Effector CD4-positive, alpha-beta T cell (primary cell): ENCODE data around the gene PVALB. TPM values are rescaled to one million over a fixed set of nuclear protein-coding genes. Genes with fewer than 3 reads are reported as not detected.

Source experiments
- DNase-seq: peaks from one replicate; pipeline ENCODE4 v3.0.0-alpha.2; 2020
- total RNA-seq: gene quantifications from one replicate; lab custom pipeline; 2026; lab: John Stamatoyannopoulos, UW

The PVALB gene, protein sequence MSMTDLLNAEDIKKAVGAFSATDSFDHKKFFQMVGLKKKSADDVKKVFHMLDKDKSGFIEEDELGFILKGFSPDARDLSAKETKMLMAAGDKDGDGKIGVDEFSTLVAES
- not detected for total RNA-seq

DNA sequence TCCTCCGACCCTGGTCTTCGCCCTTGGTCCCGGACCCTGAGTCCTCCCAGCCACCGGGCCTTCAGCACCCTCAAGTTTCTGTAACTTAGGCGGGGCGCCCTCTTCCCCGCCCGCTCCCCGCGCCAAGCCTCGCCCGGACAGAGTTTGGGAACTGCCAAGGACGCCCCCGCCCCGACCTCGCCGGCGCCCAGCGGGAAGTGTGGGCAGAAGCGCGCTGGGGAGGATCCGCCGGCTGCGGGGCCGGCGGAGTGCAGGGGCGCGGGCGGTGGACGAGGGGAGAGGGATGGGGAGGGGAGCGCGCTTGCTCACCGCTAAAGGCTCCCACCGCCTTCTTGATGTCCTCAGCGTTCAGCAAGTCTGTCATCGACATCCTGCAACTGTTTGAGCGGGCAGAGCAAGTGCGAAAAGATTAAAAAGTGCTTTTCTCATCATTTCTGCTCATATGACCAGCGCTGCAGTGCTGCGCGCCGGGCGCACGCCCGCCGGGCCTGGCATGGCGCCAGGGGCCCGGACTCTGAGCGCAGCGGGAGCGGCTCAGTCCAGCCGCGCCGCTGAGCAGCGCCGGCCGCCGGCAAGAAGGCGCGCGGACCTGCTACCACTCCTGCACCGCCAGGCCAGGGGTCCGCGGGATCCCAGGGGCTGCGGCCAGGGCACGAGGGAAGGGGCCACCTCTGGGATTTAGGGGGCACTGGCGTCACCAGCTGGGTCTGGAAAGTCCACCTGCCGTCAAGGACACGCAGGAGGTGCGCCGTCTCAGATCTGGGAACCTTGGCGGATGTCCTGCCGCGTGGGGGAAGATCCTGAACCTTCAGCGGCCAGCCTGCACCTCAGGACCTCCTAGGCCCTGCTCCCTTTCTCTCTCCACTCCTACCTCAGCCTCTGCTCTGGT is at the start of gene PVALB:
Gene PVALB, minus strand, starts transcription at position 400 of the 889 bp plus-strand sequence. Its CDS starts 30 bp downstream, at position 370.
- DNase-seq, result no peak

DNA sequence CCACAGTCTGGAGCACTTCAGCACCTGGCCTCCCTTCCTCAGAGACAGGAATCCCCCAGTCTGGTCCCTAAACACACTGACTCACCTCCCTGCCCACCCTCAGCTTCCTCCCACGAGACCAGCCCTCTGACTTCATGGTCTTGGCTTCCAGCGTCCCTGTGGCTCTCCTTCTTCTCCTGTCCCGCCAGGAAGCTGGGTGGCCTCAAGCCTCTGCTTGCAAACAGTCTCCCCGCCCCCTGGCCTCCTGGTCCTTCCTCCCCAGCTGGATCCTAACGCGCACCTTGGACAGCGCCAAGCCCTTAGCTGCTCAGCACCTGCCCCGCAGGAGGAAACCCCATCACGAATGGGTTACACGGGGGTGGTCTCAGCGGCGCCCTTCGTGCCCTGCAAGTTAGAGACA is 48.5 kb upstream of the PVALB start:
- DNase-seq, result no peak

DNA sequence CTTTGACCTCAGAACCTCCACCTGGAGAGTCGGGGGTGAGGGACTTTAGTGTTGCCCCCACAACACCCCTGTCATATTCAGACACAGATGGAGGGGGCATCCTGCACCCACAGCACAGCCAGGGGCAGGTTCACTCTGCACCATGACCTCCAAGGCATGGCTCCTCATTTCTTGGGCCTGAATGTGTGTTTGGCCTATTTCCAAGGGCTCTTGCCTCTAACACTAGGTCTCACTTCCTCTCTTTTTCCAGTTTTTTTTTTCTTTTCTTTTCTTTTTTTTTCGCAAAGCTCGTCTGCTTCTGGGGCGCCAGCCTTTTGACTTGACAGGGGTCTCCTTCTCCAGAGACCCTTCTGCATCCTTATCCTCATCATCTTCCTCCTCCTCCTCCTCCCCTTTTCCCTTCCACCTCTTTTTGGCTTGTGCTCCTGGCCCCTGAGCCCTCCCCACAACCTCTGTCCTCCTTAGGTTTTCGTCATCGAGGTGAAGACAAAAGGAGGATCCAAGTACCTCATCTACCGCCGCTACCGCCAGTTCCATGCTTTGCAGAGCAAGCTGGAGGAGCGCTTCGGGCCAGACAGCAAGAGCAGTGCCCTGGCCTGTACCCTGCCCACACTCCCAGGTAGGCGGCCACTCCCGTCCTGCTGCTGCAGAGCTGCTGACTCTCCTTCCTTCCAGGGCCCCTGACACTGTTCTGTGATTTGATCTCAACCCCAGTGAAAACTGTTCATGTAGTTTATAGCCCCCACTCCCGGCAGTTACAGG is 47.8 kb upstream of the PVALB start:
- DNase-seq, result no peak

DNA sequence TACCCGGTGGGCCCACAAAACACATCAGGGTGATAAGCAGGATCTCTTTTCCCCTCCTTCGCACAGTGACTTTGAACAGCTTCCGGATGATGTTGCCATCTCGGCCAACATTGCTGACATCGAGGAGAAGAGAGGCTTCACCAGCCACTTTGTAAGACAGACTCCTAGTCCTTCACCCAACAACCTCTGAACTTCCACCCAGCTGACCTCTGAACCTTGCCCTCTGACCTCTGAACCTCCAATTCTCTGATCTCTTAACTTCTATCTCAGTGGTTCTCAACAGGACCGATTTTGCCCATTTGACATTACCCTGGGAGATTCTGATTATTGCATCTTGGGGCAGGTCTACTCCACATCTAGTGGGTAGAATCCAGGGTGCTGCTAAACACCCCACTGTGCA is 47.1 kb upstream of the PVALB start:
- no peak for DNase-seq

DNA sequence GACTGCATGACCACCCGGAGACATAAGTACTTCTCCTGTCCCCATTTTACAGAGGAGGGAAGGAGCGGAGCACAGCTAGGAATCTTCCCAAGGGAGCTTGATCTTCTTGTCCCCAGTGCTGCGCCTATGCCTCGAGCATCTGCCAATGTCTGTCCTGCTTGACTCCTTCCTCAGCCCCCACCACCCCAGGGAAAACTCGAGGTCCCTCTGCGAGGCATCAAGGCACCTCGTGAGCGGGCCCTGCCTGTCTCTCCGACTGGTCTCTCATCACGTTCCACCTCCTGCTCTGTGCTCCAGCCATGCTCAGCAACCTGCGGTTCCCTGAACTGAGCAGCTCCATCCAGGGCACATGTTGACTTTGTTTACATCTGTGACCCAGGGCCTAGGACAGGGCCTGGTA is 46.4 kb upstream of the PVALB start:
- no peak for DNase-seq

DNA sequence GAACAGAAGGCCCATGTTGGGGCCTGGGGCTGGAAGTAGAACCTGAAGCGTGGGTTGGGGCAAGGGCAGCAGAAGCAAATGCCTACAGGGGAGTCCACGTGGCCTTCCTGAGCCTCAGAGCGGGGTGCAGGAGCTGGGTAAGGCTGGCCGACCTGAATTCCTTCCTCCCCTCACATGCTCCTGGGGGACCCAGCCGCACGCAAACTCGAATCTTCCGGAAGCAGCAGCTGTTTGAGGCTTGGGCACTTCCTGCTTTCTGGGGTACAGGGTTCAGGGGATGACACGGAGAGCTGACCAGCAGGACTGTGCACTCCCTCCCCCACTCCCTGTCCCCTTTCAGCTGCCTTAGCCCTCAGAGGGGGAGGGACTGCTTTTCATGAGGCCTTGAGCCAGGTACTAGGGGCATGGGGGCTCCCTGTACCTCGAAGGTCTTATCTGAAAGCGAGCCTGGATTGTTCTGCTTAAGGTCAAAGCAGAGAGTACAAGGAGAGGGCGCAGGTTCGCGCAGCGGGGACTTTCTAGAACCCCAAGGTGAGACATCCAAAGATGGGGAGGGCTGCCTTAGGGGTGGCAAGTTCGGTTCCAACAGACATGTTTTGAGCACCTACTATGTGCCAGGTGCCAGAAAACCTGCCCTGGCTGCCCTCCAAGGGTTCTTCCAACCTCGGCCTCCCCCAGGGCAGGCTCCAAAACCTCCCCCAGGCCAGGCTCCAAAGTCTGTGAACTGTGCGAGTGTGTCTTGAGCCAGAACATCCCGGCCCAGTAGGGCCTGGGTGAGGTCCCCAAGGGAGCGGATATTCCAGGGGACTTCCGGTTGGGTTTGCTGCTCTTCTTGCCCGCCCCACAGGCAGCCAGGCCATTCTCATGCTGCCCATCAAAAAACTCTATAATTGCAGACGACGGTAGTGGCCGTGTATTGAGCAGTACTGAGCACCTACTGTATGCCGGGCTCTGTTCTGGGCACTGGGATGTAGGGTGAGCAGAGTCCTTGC is 45.7 kb upstream of the PVALB start:
- DNase-seq, result no peak

DNA sequence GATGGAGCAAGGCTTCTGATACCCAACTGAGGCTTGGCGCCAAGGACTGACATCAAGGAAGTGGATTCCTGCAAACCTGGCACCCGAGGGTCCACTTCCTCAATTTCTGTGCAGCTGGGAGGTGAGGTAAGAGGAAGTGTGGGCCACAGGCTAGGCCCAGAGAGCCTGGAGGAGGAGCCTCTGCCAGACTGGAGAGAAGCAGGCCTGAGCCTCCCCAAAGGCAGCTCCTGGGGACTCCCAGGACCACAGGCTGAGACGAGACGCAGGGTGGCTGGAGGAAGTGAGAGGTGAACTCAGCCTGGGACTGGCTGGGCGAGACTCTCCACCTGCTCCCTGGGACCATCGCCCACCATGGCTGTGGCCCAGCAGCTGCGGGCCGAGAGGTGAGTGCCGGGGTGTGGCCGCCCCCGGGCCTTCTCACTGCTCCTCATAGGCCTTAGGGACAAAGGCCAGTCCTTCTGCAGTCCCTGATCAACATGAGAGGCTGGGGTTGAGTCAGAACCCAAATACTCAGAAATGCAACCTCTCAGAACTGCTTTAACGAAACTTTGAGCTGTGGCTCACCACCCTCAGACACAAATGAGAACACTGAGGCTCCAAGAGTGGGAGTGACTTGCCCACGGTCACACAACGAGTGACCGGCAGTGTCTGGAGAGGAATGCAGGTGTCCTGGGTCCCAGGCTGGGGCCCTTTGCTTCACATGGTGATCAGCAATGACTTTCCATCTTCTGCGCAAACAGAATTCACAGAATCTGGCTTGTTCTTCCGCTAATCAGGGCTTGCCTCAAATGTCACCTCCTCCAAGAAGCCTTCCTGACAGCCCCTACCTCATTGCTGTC is 44.2 kb upstream of the PVALB start, which contains the start of gene NCF4:
Gene NCF4, plus strand, starts transcription at position 186 of the 839 bp plus-strand sequence. Its CDS starts 166 bp downstream, at position 352.
- peak; percentile 8 for DNase-seq

DNA sequence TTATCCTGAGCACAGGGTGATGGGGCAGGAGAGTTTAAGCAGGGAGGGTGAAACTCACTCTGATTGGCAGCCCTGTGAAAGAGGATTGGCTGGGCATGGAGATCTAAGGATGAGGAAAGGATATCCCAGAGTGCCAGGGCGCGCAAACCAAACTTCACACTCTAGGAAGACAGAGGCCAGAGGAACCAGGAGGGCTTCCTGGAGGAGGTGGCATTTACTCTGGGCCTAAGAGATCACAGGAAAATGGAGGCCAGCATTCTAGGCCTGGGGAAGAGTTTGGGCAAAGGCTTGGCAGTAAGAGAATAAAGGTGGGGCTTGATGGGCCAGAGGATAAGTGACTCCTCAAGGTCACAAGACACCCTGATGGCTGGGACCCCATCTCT is 43.6 kb upstream of the PVALB start:
- DNase-seq, result no peak

DNA sequence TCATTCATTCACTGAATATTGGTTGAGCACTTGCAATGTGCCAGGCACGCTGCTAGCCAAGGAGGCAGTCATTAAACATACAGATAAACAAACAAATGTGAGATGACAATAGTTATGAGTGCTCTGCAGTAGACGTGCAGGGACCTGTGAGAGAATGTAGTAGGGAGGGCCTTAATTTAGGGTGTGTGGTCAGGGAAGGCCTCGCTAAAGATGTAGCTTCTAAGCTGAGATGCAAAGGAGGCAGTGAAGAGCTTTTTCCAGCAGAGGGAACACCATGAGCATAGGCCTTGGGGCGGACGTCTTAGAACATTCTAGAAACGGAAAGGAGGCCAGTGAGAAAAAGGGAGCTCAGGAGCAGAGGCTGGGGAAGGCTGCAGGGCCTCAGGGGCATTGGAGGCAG is 43.2 kb upstream of the PVALB start:
- no peak for DNase-seq

DNA sequence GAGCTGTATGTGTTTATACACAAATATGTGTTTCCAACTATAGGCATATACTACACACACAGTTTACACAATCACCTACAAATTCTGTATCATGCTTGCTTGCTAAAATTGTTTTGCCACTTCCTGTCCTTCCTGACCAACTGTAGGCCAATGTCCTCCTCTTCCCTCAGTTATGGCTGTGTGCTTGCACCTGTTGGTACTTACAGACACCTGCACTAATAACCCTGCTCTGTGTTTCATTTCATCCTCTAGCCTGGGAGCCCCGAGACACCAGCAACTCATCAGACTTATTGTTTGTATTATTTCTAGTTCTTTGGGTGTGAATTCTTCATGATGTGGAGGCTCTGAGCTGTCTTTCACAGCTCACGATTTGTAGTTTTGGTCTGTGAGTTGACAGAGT is 42.1 kb upstream of the PVALB start:
- no peak for DNase-seq

DNA sequence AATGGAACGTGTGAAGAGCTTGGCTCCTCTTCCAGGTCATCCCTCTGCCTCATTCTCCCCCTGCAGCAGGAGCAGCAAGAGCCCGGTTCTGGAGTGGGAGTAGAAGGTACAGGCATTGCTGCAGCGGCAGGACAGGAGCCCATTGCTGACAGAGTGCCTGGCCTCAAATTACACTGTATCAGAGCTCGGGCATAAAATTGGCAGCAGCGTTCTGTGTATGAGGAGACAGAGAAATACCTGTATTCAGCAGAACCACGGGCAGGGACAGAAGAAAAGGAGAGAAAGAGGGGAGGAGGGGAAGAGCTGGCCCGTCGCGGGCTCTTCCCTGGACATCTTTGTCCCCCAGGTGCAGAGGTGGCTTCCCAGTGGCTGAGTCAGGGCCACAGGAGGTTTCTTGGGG is 41.3 kb upstream of the PVALB start:
- no peak for DNase-seq

DNA sequence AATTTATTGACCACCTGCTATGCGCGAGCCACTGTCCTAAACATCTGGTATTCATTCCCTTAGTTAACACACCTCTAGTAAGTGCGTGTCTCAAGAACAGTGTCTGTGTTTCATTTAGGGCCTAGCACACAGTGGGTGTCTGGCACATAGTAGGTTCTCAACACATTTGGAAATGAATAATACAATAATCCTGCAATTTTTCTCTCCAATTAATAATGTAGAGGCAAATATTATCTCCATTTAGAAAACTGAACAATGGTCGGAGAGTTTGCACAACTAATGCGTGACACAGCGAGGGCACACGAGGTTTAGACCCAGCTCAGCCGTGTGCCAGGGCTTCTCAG is 39.9 kb upstream of the PVALB start:
- DNase-seq, result no peak

DNA sequence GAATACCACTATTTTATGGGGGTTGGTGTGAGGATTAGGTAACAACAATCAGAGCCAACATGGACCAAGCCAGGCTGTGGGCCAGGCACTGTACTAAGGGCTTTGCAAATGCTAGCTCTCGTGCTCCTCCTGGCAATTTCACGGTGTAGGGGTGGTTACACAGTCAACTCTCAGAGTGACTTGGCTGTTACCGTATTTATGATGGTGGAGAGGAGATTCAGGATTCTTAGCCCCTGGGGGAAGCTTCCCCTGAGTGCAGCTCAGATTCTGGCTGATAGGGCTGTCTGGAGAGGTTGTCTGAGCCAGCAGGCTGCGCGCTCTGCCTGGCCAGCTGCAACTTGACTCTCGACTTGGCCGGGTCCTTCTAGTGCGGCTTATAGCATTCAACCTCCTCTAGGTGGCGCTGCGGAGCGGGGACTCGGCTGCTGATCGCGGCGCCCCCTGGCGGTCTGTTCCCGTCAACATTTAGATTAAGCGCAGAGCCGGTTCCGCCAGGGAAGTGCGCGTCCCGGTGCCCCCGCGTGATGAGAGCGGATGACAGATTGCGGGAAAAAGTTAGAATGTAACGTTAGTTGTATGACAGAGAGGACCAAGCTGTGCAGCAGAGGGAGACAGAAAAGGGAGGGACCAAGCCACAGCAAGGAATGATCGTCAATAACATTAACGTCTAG is 39.4 kb upstream of the PVALB start:
- DNase-seq, result peak; percentile 96

DNA sequence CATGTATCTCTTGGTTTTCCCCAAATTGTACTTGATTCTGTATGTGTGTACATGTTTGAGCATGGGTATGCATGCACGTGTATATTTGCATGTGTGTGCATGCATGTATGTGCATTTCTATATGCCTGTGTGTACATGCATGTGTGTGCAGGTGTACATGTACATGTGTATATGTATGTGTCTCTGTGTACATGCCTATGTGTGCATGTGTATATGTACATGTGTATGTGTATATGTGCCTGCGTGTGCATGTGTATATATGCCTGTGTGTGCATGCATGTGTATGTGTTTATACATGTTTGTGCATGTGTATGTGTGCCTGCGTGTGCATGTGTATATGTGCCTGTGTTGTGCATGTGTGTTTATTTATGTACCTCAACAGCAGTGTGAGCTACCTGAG is 38.6 kb upstream of the PVALB start:
- DNase-seq, result no peak

DNA sequence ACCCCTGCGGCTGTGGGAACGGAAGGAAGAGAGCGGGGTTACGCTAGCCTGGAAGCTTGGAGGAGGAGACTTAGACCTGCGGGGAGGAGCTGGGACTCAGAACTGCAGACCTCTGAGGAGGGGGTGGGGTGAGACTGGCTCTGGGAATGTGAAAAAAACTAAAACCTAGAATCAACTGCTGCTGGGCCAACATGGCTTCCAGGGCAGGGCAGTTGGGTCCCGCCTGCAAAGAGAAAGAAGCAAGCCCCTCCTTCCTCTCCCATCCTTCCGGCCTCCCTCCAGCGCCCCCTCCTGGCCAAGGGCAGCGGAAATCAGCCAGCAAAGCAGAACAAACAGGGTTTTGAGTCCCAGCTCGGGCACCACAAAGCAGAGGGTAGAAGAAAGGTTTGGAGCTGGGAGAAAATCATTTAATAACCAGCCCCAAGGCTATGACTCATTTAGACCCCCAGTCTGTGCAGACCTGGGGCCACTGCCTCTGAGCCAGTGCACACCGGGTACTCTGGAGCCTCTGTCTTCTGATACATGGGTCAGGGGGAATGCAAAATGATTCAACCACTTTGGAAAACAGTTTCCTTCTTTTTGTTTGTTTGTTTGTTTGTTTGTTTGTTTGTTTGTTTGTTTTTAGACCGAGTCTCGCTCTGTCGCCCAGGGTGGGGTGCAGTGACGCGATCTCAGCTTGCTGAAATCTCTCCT is 36.7 kb upstream of the PVALB start:
- DNase-seq, result peak; percentile 82

DNA sequence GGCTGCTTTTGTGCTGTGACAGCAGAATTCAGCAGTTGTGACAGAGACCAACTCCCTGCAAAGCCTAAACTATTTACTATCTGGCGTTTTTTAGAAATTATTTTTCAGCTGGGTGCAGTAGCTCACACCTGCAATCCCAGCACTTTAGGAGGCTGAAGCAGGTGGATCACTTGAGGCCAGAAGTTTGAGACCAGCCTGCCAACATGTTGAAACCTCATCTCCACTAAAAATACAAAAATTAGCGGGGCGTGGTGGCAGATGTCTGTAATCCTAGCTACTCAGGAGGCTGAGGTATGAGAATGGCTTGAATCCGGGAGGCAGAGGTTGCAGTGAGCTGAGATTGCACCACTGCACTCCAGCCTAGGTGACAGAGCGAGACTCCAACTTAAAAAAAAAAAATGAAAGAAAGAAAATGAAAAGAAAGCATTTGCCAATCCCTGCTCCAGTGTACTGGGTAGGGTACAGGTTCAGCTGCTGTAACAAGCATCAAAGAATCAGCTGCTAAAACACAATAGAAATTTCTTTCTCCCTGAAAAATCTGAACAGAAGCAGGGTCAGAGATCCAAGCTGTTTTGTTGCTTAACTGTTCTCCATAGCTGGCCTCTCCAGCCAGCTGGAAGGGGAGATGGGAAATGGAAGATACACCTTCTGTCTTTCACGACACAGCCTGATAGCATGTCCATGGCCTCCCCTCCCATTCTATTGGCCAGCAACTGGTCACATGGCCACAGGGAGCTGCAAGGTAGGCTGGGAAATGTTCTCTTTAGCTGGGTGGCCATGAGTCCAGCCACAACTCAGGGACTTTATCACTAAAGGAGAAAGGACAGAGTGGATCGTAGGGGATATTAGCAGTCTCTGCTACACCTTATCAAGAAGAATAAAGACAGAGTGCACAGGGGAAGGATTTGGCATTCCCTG is 35.5 kb upstream of the PVALB start:
- DNase-seq, result no peak

DNA sequence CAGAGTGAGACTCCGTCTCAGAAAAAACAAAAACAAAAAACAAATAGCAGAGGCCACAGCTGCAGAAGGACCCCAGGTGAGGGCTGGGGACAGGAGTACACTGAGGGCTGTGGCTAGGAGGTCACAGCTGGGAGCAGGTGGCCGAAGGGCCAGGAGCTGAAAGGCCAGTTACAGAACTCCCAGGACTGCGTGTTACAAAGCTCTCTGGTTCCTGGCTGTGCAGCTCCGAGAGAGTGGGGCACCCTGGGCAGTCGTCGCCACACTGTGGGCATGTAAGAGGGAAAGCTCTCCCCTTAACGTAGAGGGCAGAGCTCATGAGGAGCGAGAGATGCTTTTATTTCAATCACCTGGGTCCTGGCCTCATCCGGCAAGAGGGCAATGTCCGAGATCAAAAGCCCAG is 33.8 kb upstream of the PVALB start:
- DNase-seq, result no peak

DNA sequence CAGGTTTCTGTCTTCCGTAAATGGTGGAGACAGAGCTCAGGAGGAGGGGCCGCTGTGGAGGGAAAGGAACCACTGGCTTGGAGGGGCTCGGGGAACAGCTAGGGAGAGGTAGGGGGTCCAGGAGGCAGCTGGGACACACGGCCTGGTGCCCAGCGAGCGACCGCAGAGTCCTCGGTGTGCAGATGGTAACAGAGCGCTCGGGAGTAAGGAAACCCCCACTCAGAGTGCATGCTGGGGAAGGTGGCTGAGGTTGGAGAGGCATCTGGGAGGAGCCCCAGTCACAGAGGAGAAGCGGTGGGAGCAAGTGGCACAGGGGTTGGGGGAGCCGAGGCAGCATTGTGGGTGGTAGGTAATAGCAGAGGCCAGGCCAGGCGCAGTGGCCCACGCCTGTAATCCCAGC is 33.2 kb upstream of the PVALB start:
- no peak for DNase-seq

DNA sequence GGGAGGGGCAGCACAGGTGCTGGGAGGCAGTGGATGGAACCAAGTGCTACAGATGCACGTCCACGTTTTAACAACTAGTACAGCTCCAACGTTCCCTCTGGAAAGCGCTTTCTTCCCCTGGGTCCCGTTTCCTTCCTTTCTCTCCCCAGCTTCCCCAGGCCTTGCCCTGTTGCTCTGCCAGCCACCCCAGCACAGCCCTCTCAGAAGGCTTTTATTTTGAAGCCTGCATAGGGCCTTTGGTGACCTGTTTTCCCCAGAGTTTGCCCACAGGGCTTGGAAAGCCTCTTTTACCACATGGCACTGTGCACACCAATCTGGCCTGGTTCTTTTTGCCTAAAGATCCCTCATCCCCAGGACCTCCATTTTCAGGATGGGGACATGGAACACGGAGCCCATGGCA is 30.1 kb upstream of the PVALB start:
- DNase-seq, result no peak
